Thyroid gland (tissue), 4 donors: ENCODE results near the gene CACNA1S.

Experiments
- POLR2A ChIP-seq, 2 donors: fragments of 450-650 bp; IDR thresholded peaks; one replicate each; pipeline ENCODE4 v1.6.1; 2017; ENCODE audit warnings: antibody characterized with exemption in 2 of 2, mild to moderate bottlenecking in 2 of 2, moderate library complexity in 1 of 2
- TF ChIP-seq, protein P1 (sequence below), 6 experiments: fragments of 200-600 bp in 3 of 6; fragments of 450-650 bp in 3 of 6; sonication (generic) in 3 of 6; IDR thresholded peaks; one replicate each; pipeline ENCODE4 v1.5.1; 2016 to 2019; ENCODE audit warnings: antibody characterized with exemption in 6 of 6, mild to moderate bottlenecking in 2 of 6, inconsistent platforms in 1 of 6, moderate library complexity in 1 of 6

DNA sequence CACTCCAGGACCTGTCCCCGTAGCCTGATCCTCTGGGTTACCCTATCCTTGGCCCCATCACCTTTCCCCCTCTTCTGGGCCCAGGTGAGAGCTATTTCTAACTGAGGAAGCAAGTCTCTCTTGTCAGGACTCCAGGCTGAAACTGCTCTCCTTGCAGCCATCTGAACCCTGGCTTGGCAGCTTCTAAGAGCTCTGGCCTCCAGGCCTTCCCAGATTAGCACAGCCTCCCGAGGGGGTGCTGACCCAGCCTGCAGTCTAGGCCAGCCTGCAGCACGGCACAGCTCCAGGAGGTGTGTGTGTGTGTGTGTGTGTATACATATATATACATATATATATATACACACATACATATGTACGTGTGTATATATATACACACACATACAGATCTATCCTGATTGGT, 17.4 kb downstream of the CACNA1S start:
- TF ChIP-seq, protein P1, sequence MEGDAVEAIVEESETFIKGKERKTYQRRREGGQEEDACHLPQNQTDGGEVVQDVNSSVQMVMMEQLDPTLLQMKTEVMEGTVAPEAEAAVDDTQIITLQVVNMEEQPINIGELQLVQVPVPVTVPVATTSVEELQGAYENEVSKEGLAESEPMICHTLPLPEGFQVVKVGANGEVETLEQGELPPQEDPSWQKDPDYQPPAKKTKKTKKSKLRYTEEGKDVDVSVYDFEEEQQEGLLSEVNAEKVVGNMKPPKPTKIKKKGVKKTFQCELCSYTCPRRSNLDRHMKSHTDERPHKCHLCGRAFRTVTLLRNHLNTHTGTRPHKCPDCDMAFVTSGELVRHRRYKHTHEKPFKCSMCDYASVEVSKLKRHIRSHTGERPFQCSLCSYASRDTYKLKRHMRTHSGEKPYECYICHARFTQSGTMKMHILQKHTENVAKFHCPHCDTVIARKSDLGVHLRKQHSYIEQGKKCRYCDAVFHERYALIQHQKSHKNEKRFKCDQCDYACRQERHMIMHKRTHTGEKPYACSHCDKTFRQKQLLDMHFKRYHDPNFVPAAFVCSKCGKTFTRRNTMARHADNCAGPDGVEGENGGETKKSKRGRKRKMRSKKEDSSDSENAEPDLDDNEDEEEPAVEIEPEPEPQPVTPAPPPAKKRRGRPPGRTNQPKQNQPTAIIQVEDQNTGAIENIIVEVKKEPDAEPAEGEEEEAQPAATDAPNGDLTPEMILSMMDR (IDR thresholded peaks at IDR 0.05) = no peak
- no peak for TF ChIP-seq POLR2A (IDR thresholded peaks at IDR 0.05)
